Measurements from ENCODE around the gene COQ10A. TPM values are rescaled to one million over a fixed set of nuclear protein-coding genes. Genes with fewer than 3 reads are reported as not detected.

Gene COQ10A
- total RNA-seq, 2 experiments from 2014 or later: 3.5 to 6.1 TPM

GRCh38 chr12:56229916-56230431, 36.8 kb upstream of the COQ10A start, which contains the start of gene SLC39A5:
SLC39A5 (plus strand) TSS chr12:56230051; CDS start chr12:56231275, 1,224 bp downstream.
- Mint-ChIP-seq H3K4me3 (no peak within 1 kb of the TSS), H3K36me3 (ENCODE audit: low read depth) (peaks cover 12% of the 10 kb centered on the region), H3K9me3 (no peaks in the 10 kb centered on the region), H3K4me1 (ENCODE audit: low read depth) (peaks cover 7% of the 10 kb centered on the region), H3K27ac (no peak within 1 kb of the TSS), H3K27me3 (ENCODE audit: low read depth) (no peaks in the 10 kb centered on the region)
- DNase-seq: no peak
- CTCF ChIA-PET: no interaction called here
- intact Hi-C loops (cut with micrococcal nuclease): no loop called here

- CTCF ChIA-PET: interaction anchor here (0.5 to 1.2 kb wide), 2 partner anchors 234 to 306 kb away, joined by 4 to 5 read pairs; no protein-coding TSS in a partner anchor
- DNase-seq: no peak
- Mint-ChIP-seq H3K36me3 (ENCODE audit: low read depth) (peaks cover 12% of the 10 kb centered on the region), H3K27ac (no peak overlapping the region), H3K27me3 (ENCODE audit: low read depth) (no peaks in the 10 kb centered on the region), H3K4me1 (ENCODE audit: low read depth) (peaks cover under 1% of the 10 kb centered on the region), H3K9me3 (no peaks in the 10 kb centered on the region), H3K4me3 (no peak overlapping the region)
- intact Hi-C loops (cut with micrococcal nuclease): no loop called here
These were observed 36.1 kb upstream of the COQ10A start for GRCh38 chr12:56230432-56231183.

DNA sequence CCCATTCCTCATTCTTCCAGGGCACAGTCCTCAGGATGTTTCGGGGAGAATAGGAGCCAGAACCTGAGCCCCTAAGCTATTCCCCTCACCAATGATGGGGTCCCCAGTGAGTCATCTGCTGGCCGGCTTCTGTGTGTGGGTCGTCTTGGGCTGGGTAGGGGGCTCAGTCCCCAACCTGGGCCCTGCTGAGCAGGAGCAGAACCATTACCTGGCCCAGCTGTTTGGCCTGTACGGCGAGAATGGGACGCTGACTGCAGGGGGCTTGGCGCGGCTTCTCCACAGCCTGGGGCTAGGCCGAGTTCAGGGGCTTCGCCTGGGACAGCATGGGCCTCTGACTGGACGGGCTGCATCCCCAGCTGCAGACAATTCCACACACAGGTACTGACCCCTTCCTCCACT, 35.6 kb upstream of the COQ10A start:
- Mint-ChIP-seq H3K36me3 (ENCODE audit: low read depth) (peaks cover 9% of the 10 kb centered on the region), H3K4me3 (no peak overlapping the region), H3K27ac (no peak overlapping the region), H3K27me3 (ENCODE audit: low read depth) (no peaks in the 10 kb centered on the region), H3K4me1 (ENCODE audit: low read depth) (no peaks in the 10 kb centered on the region), H3K9me3 (no peaks in the 10 kb centered on the region)
- intact Hi-C loops (cut with micrococcal nuclease): no loop called here
- CTCF ChIA-PET: interaction anchor here (0.5 to 1.2 kb wide), 2 partner anchors 233 to 305 kb away, joined by 4 to 5 read pairs; no protein-coding TSS in a partner anchor
- no peak for DNase-seq

- H3K27ac Mint-ChIP-seq: no peak overlapping the region
- CTCF ChIA-PET: interaction anchor here (0.6 to 1.4 kb wide), 3 partner anchors 18 to 32 kb away, joined by 3 to 6 read pairs (median 4); partner anchors contain the start of gene COQ10A
- intact Hi-C loops (cut with micrococcal nuclease): no loop called here
- no peaks in the 10 kb centered on the region for H3K27me3 Mint-ChIP-seq (ENCODE audit: low read depth)
- DNase-seq: no peak
- H3K4me1 Mint-ChIP-seq (ENCODE audit: low read depth): no peaks in the 10 kb centered on the region
- no peak overlapping the region for H3K4me3 Mint-ChIP-seq
- peaks cover 5% of the 10 kb centered on the region for H3K36me3 Mint-ChIP-seq (ENCODE audit: low read depth)
- H3K9me3 Mint-ChIP-seq: no peaks in the 10 kb centered on the region
These were observed 31.9 kb upstream of the COQ10A start for GRCh38 chr12:56234746-56235436.

- Mint-ChIP-seq H3K27me3 (ENCODE audit: low read depth) (no peaks in the 10 kb centered on the region), H3K4me1 (ENCODE audit: low read depth) (no peaks in the 10 kb centered on the region), H3K9me3 (no peaks in the 10 kb centered on the region), H3K36me3 (ENCODE audit: low read depth) (peaks cover 3% of the 10 kb centered on the region), H3K27ac (no peak overlapping the region), H3K4me3 (no peak overlapping the region)
- no peak for DNase-seq
- intact Hi-C loops (cut with micrococcal nuclease): no loop called here
- CTCF ChIA-PET: no interaction called here
These were observed 30.7 kb upstream of the COQ10A start for GRCh38 chr12:56236091-56236490.

DNA sequence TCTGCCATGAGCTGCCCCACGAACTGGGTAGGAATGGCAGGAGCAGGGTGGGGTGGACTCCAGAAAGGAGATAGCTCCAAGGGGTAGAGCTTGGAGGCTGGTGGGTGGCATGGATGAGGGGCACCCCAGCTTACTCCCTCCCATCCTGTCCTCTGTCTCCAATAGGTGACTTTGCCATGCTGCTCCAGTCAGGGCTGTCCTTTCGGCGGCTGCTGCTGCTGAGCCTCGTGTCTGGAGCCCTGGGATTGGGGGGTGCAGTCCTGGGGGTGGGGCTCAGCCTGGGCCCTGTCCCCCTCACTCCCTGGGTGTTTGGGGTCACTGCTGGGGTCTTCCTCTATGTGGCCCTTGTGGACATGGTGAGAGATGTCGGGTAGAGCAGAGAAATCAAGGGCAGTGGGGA, 29.8 kb upstream of the COQ10A start:
- CTCF ChIA-PET: interaction anchor here (0.6 to 1.5 kb wide), 2 partner anchors 15 to 29 kb away, joined by 3 to 4 read pairs; partner anchors contain the start of gene RNF41
- Mint-ChIP-seq H3K9me3 (no peaks in the 10 kb centered on the region), H3K4me3 (no peak overlapping the region), H3K4me1 (ENCODE audit: low read depth) (no peaks in the 10 kb centered on the region), H3K27me3 (ENCODE audit: low read depth) (no peaks in the 10 kb centered on the region), H3K27ac (no peak overlapping the region), H3K36me3 (ENCODE audit: low read depth) (peaks cover 5% of the 10 kb centered on the region)
- no peak for DNase-seq
- intact Hi-C loops (cut with micrococcal nuclease): no loop called here

GRCh38 chr12:56237552-56237951, 29.2 kb upstream of the COQ10A start:
- no peak overlapping the region for H3K27ac Mint-ChIP-seq
- H3K36me3 Mint-ChIP-seq (ENCODE audit: low read depth): peaks cover 7% of the 10 kb centered on the region
- DNase-seq: no peak
- no peak overlapping the region for H3K4me3 Mint-ChIP-seq
- H3K4me1 Mint-ChIP-seq (ENCODE audit: low read depth): no peaks in the 10 kb centered on the region
- CTCF ChIA-PET: interaction anchor here (0.6 to 1.5 kb wide), 2 partner anchors 16 to 29 kb away, joined by 3 to 4 read pairs; partner anchors contain the start of gene RNF41
- intact Hi-C loops (cut with micrococcal nuclease): no loop called here
- no peaks in the 10 kb centered on the region for H3K9me3 Mint-ChIP-seq
- H3K27me3 Mint-ChIP-seq (ENCODE audit: low read depth): no peaks in the 10 kb centered on the region

DNA sequence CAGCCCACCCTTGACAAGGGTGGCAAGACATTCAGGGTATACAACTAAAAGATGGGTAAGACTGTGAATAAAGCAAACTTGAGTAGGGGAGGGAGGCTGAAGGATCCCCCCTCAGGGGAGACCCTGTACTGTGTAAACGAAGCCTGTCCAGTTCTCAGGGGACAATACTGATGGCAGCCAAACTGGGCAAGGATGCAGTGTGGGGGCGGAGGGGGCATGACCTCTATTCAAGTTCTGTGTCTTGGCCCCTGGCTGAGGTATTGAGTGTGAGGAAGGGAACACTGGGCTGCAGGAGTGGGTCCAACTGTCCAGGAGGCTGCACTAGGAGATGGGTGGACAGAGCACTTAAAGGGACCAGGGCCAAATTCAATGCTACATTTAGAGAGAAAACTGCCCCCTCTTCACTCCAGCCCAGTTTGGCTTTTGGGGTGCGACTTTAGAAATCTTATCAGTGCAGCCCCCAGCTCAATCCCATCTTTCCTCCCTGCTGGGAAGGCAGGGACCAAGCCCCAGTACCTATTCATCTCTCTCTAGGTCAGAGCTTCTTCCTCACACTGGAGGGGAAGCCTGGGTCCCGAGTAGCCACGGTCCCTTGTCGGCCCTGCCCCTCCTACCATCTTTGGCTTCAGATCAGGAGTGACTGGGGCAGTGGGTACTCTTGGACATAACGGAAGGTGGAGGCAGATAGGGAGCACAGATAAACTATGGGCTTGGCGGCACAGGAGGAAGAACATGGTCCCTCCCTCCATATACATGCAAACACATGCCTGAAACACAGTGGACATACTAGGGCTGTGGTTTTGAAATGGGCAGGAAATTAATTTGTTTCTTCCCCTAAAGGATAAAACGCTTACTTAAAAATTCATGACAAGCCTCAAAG, 25.1 kb upstream of the COQ10A start:
- no peaks in the 10 kb centered on the region for H3K4me1 Mint-ChIP-seq (ENCODE audit: low read depth)
- DNase-seq: no peak
- H3K36me3 Mint-ChIP-seq (ENCODE audit: low read depth): peaks cover 13% of the 10 kb centered on the region
- no peak overlapping the region for H3K27ac Mint-ChIP-seq
- no peaks in the 10 kb centered on the region for H3K9me3 Mint-ChIP-seq
- H3K27me3 Mint-ChIP-seq (ENCODE audit: low read depth): no peaks in the 10 kb centered on the region
- intact Hi-C loops (cut with micrococcal nuclease): no loop called here
- H3K4me3 Mint-ChIP-seq: no peak overlapping the region
- CTCF ChIA-PET: no interaction called here

DNA sequence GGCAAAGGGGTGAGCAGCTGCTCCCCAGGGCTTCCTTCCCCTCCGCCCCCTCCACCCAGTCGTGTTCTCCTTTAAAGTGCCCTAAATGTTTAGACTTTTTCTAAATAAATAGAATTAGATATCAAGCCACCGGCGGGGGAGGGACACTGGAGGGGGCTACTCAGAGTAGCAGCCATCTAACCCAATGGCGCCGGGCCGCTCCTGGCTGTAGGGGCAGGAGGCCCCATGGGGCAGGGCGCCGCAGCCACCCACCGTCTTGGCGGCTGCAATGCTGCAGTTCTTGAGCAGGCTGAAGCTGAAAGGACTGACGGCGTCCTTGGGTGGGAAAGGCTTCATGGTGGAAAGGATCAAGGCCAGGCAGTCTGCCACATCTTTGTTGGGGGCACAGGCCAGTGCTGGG, 23.8 kb upstream of the COQ10A start:
- Mint-ChIP-seq H3K4me3 (no peak overlapping the region), H3K4me1 (ENCODE audit: low read depth) (no peaks in the 10 kb centered on the region), H3K27ac (no peak overlapping the region), H3K36me3 (ENCODE audit: low read depth) (peaks cover 17% of the 10 kb centered on the region), H3K9me3 (no peaks in the 10 kb centered on the region), H3K27me3 (ENCODE audit: low read depth) (no peaks in the 10 kb centered on the region)
- DNase-seq: no peak
- intact Hi-C loops (cut with micrococcal nuclease): no loop called here
- CTCF ChIA-PET: no interaction called here

- CTCF ChIA-PET: interaction anchor here (1.7 kb wide), 1 partner anchor 14 kb away, joined by 7 read pairs; the partner anchor contains the start of gene ANKRD52
- H3K27me3 Mint-ChIP-seq (ENCODE audit: low read depth): no peaks in the 10 kb centered on the region
- H3K9me3 Mint-ChIP-seq: no peaks in the 10 kb centered on the region
- H3K4me1 Mint-ChIP-seq (ENCODE audit: low read depth): no peaks in the 10 kb centered on the region
- intact Hi-C loops (cut with micrococcal nuclease): no loop called here
- DNase-seq: no peak
- peaks cover 17% of the 10 kb centered on the region for H3K36me3 Mint-ChIP-seq (ENCODE audit: low read depth)
- no peak overlapping the region for H3K27ac Mint-ChIP-seq
- H3K4me3 Mint-ChIP-seq: no peak overlapping the region
These were observed 23.0 kb upstream of the COQ10A start for GRCh38 chr12:56243731-56244181.

GRCh38 chr12:56244494-56244893, 22.2 kb upstream of the COQ10A start:
- no peak for DNase-seq
- Mint-ChIP-seq H3K36me3 (ENCODE audit: low read depth) (peaks cover 20% of the 10 kb centered on the region), H3K4me1 (ENCODE audit: low read depth) (no peaks in the 10 kb centered on the region), H3K27me3 (ENCODE audit: low read depth) (no peaks in the 10 kb centered on the region), H3K4me3 (no peak overlapping the region), H3K9me3 (no peaks in the 10 kb centered on the region), H3K27ac (no peak overlapping the region)
- intact Hi-C loops (cut with micrococcal nuclease): no loop called here
- CTCF ChIA-PET: interaction anchor here (1.7 kb wide), 1 partner anchor 13 kb away, joined by 7 read pairs; the partner anchor contains the start of gene ANKRD52

Data from activated naive CD4-positive, alpha-beta T cell treated with anti-CD3 and anti-CD28 coated beads for 36 hours (primary cell).